Liver (tissue), 9 donors: ENCODE data around the gene CBR4. TPM values are rescaled to one million over a fixed set of nuclear protein-coding genes. Genes with fewer than 3 reads are reported as not detected.

Experiments
- DNase-seq: peaks from one replicate; pipeline ENCODE4 v3.0.0-alpha.2; 2017; ENCODE audit warnings: low spot score
- H3K27ac ChIP-seq, 2 donors: one replicate each; pipeline ENCODE4 v1.7.0; 2013; ENCODE audit warnings: inconsistent platforms in 2 of 2, low read length in 2 of 2, control low read depth in 1 of 2, low read depth in 1 of 2, mild to moderate bottlenecking in 1 of 2
- H3K27me3 ChIP-seq, 4 donors: one replicate each; pipeline versions ENCODE4 v1.6.1 to v1.7.0; 2013; ENCODE audit warnings: low read length in 3 of 4, inconsistent platforms in 1 of 4, mild to moderate bottlenecking in 1 of 4, moderate library complexity in 1 of 4; ENCODE audit not compliant: control insufficient read depth in 4 of 4, insufficient read depth in 4 of 4
- H3K36me3 ChIP-seq, 4 donors: one replicate each; pipeline versions ENCODE4 v1.6.1 to v1.7.0; 2013; ENCODE audit warnings: low read length in 3 of 4, mild to moderate bottlenecking in 3 of 4, low read depth in 1 of 4, moderate library complexity in 1 of 4; ENCODE audit not compliant: control insufficient read depth in 4 of 4, insufficient read depth in 3 of 4
- H3K4me1 ChIP-seq, 4 donors: one replicate each; pipeline versions ENCODE4 v1.6.1 to v1.7.0; 2013; ENCODE audit warnings: low read length in 3 of 4, mild to moderate bottlenecking in 3 of 4, moderate library complexity in 1 of 4; ENCODE audit not compliant: control insufficient read depth in 4 of 4, insufficient read depth in 4 of 4
- H3K4me3 ChIP-seq, 3 donors: one replicate each; pipeline versions ENCODE4 v1.6.1 to v1.7.0; 2013; ENCODE audit warnings: low read length in 3 of 3, control low read depth in 1 of 3, low read depth in 1 of 3, mild to moderate bottlenecking in 1 of 3
- H3K9ac ChIP-seq, 2 donors: one replicate each; pipeline ENCODE4 v1.7.0; 2013; ENCODE audit warnings: low read length in 2 of 2, mild to moderate bottlenecking in 2 of 2, moderate library complexity in 2 of 2, control low read depth in 1 of 2, low read depth in 1 of 2
- H3K9me3 ChIP-seq, 4 donors: one replicate each; pipeline versions ENCODE4 v1.6.1 to v1.7.0; 2013; ENCODE audit warnings: low read length in 3 of 4; ENCODE audit not compliant: control insufficient read depth in 4 of 4
- EGR1 ChIP-seq, 2 donors: IDR thresholded peaks; 2 replicates each; pipeline ENCODE4 v1.6.1; 2016 to 2018; ENCODE audit warnings: antibody characterized with exemption in 2 of 2, low read depth in 2 of 2
- FOXA1 ChIP-seq: IDR thresholded peaks from 2 replicates; pipeline ENCODE4 v1.6.1; 2016; ENCODE audit warnings: antibody characterized with exemption
- FOXA2 ChIP-seq: IDR thresholded peaks from 2 replicates; pipeline ENCODE4 v1.6.1; 2016; ENCODE audit warnings: antibody characterized with exemption
- GABPA ChIP-seq, 2 donors: IDR thresholded peaks in 1 of 2; conservative IDR thresholded peaks in 1 of 2; 2 replicates each; pipeline ENCODE4 v1.6.1; 2016; ENCODE audit warnings: antibody characterized with exemption in 2 of 2, mild to moderate bottlenecking in 1 of 2, moderate library complexity in 1 of 2
- HNF4A ChIP-seq, 2 donors: conservative IDR thresholded peaks; 2 replicates each; pipeline ENCODE4 v1.6.1; 2016; ENCODE audit warnings: antibody characterized with exemption in 2 of 2, mild to moderate bottlenecking in 2 of 2
- HNF4G ChIP-seq: IDR thresholded peaks from 2 replicates; pipeline ENCODE4 v1.6.1; 2016; ENCODE audit warnings: antibody characterized with exemption
- JUND ChIP-seq, 2 donors: IDR thresholded peaks; 2 replicates each; pipeline ENCODE4 v1.6.1; 2016; ENCODE audit warnings: antibody characterized with exemption in 2 of 2
- NR2F2 ChIP-seq: IDR thresholded peaks from 2 replicates; pipeline ENCODE4 v1.6.1; 2016; ENCODE audit warnings: antibody characterized with exemption
- RAD21 ChIP-seq, 2 donors: IDR thresholded peaks; 2 replicates each; pipeline ENCODE4 v1.6.1; 2016; ENCODE audit warnings: antibody characterized with exemption in 2 of 2, mild to moderate bottlenecking in 2 of 2
- RXRA ChIP-seq, 2 donors: IDR thresholded peaks; 2 replicates each; pipeline ENCODE4 v1.6.1; 2017 to 2018; ENCODE audit warnings: antibody characterized with exemption in 2 of 2, mild to moderate bottlenecking in 1 of 2
- SP1 ChIP-seq: IDR thresholded peaks from 2 replicates; pipeline ENCODE4 v1.6.1; 2018; ENCODE audit warnings: antibody characterized with exemption, mild to moderate bottlenecking
- TAF1 ChIP-seq: conservative IDR thresholded peaks from 2 replicates; pipeline ENCODE4 v1.6.1; 2016; ENCODE audit warnings: antibody characterized with exemption, mild to moderate bottlenecking
- YY1 ChIP-seq: IDR thresholded peaks from 2 replicates; pipeline ENCODE4 v1.6.1; 2016; ENCODE audit warnings: antibody characterized with exemption, mild to moderate bottlenecking
- WGBS: extraction: QIAGEN DNeasy Blood & Tissue Kit; methylation state at CpG from one replicate; pipeline ENCODE4 v1.1.7; 2013; 5-methylcytosine and 5-hydroxymethylcytosine counted together
- polyA plus RNA-seq, 2 donors: library from polyadenylated mRNA; stranded (reverse) in 1 of 2; unstranded in 1 of 2; fragments of 200-250 nt in 1 of 2; fragments of >200 nt in 1 of 2; fragmentation: Nextera tagmentation in 1 of 2; extraction: Ambion mirVana in 1 of 2; gene quantifications; one replicate each; pipeline versions ENCODE4 v1.2.1 to v1.2.3, GENCODE V29; 2013 to 2015
- total RNA-seq, 2 donors: library from RNA; depleted of rRNA; stranded (reverse); fragments of >200 nt; gene quantifications; one replicate each; pipeline ENCODE4 v1.2.3, GENCODE V29; 2014
- TF ChIP-seq, protein P1 (sequence below): fragments of 150-350 bp; IDR thresholded peaks from 2 replicates; pipeline ENCODE4 v1.5.1; 2017; ENCODE audit warnings: improper control_type of control experiment, low read depth, low read length; ENCODE audit not compliant: missing input control
- TF ChIP-seq, protein P2 (sequence below): IDR thresholded peaks from 2 replicates; pipeline ENCODE4 v1.6.1; 2016; ENCODE audit warnings: antibody characterized with exemption, mild to moderate bottlenecking
- TF ChIP-seq, protein P3 (sequence below): IDR thresholded peaks from 2 replicates; pipeline ENCODE4 v1.6.1; 2016; ENCODE audit warnings: antibody characterized with exemption
- TF ChIP-seq, protein P4 (sequence below): IDR thresholded peaks from 2 replicates; pipeline ENCODE4 v1.6.1; 2016; ENCODE audit warnings: antibody characterized with exemption
- TF ChIP-seq, protein P5 (sequence below): IDR thresholded peaks from 2 replicates; pipeline ENCODE4 v1.6.1; 2016; ENCODE audit warnings: antibody characterized with exemption
- donor health status: healthy.
- donor health status: healthy.
- donor health status: healthy.
- donor health status: healthy.
- donor health status: healthy.

The CBR4 gene
- total and polyA plus RNA-seq, 4 donors, result 9.4 to 32.8 (median 22.6) TPM

DNA sequence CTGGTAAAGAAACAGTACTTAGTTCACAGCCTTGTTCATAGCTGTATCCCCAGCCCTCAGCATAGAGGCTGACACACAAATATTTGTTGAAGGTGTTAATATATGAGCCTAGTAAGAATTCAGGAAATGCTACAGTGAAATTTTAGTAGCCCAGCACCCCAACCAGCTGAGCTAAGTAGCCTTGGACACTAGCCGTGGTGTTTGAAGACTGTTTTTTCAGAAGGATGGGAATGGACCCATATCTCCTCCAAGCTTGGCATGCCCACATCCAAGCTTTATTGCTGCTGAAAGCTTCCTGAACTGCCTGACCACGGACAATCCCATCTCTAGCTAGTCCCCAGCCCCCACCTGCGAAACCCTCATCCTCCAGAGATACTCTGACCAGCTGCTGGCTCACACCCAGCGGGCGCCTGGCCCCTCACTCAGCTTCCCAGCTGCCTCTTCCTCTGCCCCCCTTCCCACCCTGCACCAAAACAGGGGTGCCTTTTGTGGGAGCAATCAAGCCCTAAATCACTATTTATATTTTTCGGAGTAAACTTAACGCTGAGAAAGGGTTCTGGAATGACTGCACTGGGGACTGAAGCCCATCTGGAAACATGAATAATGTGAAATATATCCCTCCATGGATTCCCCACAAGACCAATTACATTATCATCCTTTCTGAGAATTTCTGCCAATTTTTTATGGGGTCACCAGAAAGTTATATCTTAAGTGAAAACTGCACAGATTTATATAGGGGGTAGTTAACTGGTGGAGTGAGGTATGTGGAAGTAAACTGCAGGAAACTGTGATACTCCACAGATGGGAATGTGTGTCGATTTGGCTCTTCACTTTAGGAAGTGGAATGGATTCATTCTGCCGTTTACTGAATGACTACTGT, 41.1 kb upstream of the CBR4 start:
- Histone ChIP-seq H3K27ac (no peak overlapping the region), H3K4me1 (peaks cover 2 to 11% (median 6%) of the 10 kb centered on the region in 4 donors), H3K9ac (no peak overlapping the region), H3K27me3 (no peaks in the 10 kb centered on the region), H3K36me3 (no peaks in the 10 kb centered on the region), H3K4me3 (no peak overlapping the region), H3K9me3 (no peaks in the 10 kb centered on the region)
- no peak for DNase-seq
- WGBS, result 90% methylated on average over 9 of the region's 9 CpGs
- TF ChIP-seq RXRA (IDR thresholded peaks at IDR 0.05), result no peak
- TF ChIP-seq HNF4G, result no peak
- TF ChIP-seq FOXA2, result no peak
- TF ChIP-seq, protein P1, sequence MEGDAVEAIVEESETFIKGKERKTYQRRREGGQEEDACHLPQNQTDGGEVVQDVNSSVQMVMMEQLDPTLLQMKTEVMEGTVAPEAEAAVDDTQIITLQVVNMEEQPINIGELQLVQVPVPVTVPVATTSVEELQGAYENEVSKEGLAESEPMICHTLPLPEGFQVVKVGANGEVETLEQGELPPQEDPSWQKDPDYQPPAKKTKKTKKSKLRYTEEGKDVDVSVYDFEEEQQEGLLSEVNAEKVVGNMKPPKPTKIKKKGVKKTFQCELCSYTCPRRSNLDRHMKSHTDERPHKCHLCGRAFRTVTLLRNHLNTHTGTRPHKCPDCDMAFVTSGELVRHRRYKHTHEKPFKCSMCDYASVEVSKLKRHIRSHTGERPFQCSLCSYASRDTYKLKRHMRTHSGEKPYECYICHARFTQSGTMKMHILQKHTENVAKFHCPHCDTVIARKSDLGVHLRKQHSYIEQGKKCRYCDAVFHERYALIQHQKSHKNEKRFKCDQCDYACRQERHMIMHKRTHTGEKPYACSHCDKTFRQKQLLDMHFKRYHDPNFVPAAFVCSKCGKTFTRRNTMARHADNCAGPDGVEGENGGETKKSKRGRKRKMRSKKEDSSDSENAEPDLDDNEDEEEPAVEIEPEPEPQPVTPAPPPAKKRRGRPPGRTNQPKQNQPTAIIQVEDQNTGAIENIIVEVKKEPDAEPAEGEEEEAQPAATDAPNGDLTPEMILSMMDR, result no peak
- no peak for TF ChIP-seq RAD21 (IDR thresholded peaks at IDR 0.05)
- TF ChIP-seq EGR1 (IDR thresholded peaks at IDR 0.05; ENCODE audit: low read depth in 2 of 2), result no peak
- TF ChIP-seq YY1, result no peak
- TF ChIP-seq, protein P2, sequence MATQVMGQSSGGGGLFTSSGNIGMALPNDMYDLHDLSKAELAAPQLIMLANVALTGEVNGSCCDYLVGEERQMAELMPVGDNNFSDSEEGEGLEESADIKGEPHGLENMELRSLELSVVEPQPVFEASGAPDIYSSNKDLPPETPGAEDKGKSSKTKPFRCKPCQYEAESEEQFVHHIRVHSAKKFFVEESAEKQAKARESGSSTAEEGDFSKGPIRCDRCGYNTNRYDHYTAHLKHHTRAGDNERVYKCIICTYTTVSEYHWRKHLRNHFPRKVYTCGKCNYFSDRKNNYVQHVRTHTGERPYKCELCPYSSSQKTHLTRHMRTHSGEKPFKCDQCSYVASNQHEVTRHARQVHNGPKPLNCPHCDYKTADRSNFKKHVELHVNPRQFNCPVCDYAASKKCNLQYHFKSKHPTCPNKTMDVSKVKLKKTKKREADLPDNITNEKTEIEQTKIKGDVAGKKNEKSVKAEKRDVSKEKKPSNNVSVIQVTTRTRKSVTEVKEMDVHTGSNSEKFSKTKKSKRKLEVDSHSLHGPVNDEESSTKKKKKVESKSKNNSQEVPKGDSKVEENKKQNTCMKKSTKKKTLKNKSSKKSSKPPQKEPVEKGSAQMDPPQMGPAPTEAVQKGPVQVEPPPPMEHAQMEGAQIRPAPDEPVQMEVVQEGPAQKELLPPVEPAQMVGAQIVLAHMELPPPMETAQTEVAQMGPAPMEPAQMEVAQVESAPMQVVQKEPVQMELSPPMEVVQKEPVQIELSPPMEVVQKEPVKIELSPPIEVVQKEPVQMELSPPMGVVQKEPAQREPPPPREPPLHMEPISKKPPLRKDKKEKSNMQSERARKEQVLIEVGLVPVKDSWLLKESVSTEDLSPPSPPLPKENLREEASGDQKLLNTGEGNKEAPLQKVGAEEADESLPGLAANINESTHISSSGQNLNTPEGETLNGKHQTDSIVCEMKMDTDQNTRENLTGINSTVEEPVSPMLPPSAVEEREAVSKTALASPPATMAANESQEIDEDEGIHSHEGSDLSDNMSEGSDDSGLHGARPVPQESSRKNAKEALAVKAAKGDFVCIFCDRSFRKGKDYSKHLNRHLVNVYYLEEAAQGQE, result no peak
- TF ChIP-seq, protein P3, sequence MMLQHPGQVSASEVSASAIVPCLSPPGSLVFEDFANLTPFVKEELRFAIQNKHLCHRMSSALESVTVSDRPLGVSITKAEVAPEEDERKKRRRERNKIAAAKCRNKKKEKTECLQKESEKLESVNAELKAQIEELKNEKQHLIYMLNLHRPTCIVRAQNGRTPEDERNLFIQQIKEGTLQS, result no peak
- TF ChIP-seq NR2F2, result no peak
- TF ChIP-seq, protein P4, sequence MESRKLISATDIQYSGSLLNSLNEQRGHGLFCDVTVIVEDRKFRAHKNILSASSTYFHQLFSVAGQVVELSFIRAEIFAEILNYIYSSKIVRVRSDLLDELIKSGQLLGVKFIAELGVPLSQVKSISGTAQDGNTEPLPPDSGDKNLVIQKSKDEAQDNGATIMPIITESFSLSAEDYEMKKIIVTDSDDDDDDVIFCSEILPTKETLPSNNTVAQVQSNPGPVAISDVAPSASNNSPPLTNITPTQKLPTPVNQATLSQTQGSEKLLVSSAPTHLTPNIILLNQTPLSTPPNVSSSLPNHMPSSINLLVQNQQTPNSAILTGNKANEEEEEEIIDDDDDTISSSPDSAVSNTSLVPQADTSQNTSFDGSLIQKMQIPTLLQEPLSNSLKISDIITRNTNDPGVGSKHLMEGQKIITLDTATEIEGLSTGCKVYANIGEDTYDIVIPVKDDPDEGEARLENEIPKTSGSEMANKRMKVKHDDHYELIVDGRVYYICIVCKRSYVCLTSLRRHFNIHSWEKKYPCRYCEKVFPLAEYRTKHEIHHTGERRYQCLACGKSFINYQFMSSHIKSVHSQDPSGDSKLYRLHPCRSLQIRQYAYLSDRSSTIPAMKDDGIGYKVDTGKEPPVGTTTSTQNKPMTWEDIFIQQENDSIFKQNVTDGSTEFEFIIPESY, result no peak
- no peak for TF ChIP-seq SP1
- TF ChIP-seq, protein P5, sequence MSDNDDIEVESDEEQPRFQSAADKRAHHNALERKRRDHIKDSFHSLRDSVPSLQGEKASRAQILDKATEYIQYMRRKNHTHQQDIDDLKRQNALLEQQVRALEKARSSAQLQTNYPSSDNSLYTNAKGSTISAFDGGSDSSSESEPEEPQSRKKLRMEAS, result no peak
- TF ChIP-seq FOXA1, result no peak
- no peak for TF ChIP-seq JUND (IDR thresholded peaks at IDR 0.05)
- TF ChIP-seq GABPA (IDR thresholded peaks at IDR 0.05 in 1 of 2, conservative IDR thresholded peaks at IDR 0.05 in 1 of 2), result no peak
- TF ChIP-seq TAF1, result no peak
- TF ChIP-seq HNF4A (conservative IDR thresholded peaks at IDR 0.05), result no peak
